NT2/D1 (cell line): ENCODE measurements around the gene CGB2.

Experiments
- SUZ12 ChIP-seq: IDR thresholded peaks from 2 replicates; pipeline ENCODE4 v1.6.1; 2011; ENCODE audit not compliant: insufficient read length, insufficient read depth; ENCODE audit errors: extremely low read depth
- YY1 ChIP-seq: IDR thresholded peaks from 2 replicates; pipeline ENCODE4 v1.6.1; 2011; ENCODE audit not compliant: insufficient read length, insufficient read depth
- ZNF274 ChIP-seq: IDR thresholded peaks from 2 replicates; pipeline ENCODE4 v1.6.1; 2011; ENCODE audit warnings: mild to moderate bottlenecking, low read depth, low read length

DNA sequence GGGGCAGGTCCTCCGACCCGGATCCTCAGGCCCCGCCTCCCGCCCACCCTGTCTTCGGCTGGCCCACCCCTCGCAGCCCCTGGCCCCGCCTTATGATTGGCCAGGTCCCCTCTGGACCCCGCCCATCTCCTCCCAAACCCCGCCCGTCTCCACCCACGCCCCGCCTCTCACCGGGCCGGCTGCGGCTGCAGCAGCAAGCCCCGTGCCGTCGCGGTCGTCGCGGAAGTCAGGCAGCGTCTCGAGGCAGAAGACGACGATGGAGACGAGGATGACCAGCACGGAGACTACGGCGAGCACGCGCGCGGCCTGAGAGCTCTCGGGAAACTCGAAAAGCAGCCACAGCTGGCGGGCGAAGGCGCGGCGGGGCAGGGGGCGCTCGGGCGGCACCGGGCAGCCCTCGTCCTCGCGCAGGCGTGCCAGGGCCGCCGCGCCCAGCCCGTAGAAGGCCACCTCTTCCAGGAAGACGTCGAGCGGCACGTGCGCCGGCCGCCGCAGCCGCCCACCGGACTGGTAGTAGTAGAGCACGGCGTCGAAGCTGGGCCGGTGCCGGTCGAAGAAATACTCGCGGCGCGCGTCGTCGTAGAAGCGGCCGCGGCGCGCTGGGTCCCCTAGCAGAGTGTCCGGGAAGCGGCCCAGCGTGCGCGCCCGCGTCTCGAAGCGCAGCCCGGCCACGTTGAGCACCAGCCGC is 40.3 kb downstream of the CGB2 start:
- TF ChIP-seq SUZ12 (no peak), YY1 (no peak), ZNF274 (no peak)
